ENCODE data around the gene CTRB1. TPM values are rescaled to one million over a fixed set of nuclear protein-coding genes. Genes with fewer than 3 reads are reported as not detected.
A peak's percentile ranks its signal among the peaks of the same experiment; 100 is the strongest.

Gene CTRB1
- total RNA-seq, 2 donors from 2014 or later: 14,932 to 20,352 TPM

DNA sequence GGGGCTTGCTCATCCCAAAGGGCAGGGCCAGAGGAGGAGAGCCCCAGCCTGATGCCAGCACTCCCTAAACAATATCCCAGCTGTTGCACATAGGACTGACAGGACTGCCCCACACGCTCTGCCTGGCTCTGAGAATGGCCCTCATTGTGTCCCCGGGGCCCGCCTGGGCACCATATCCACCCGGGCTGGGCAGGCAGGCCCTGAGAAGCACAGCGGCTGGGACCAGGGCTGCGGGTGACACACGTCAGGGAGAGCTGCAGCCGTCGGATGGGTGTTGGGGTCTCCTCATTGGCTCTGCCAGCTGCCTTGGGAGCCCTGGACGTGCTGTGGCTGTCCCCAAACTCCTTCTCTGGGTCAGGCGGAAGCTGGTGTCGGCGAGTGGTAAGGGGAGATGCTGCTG, 28.5 kb downstream of the CTRB1 start:
- H3K4me1 ChIP-seq: peaks cover 85% of the 10 kb centered on the region
- 73 to 90% methylated on average over 2 to 13 of the region's 13 CpGs for WGBS, 2 donors
- peaks cover 0 to 3% of the 10 kb centered on the region in 2 donors for H3K36me3 ChIP-seq (replicated peaks in 1 of 2; ENCODE audit: insufficient read depth in 1 of 2, low read depth in 2 of 2)
- peak overlapping the region; percentile 75 to 99 (median 99) for H3K27ac ChIP-seq
- ATAC-seq: no peak
- peak in 1 of 4 donors; percentile 20 for DNase-seq
- TF ChIP-seq POLR2A (IDR thresholded peaks at IDR 0.05): no peak
- TF ChIP-seq, protein P1, sequence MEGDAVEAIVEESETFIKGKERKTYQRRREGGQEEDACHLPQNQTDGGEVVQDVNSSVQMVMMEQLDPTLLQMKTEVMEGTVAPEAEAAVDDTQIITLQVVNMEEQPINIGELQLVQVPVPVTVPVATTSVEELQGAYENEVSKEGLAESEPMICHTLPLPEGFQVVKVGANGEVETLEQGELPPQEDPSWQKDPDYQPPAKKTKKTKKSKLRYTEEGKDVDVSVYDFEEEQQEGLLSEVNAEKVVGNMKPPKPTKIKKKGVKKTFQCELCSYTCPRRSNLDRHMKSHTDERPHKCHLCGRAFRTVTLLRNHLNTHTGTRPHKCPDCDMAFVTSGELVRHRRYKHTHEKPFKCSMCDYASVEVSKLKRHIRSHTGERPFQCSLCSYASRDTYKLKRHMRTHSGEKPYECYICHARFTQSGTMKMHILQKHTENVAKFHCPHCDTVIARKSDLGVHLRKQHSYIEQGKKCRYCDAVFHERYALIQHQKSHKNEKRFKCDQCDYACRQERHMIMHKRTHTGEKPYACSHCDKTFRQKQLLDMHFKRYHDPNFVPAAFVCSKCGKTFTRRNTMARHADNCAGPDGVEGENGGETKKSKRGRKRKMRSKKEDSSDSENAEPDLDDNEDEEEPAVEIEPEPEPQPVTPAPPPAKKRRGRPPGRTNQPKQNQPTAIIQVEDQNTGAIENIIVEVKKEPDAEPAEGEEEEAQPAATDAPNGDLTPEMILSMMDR (IDR thresholded peaks at IDR 0.05): no peak
- no peaks in the 10 kb centered on the region for H3K27me3 ChIP-seq
- no peaks in the 10 kb centered on the region for H3K9me3 ChIP-seq
- intact Hi-C loops (cut with DNase I): no loop called here
- H3K4me3 ChIP-seq: no peak overlapping the region

DNA sequence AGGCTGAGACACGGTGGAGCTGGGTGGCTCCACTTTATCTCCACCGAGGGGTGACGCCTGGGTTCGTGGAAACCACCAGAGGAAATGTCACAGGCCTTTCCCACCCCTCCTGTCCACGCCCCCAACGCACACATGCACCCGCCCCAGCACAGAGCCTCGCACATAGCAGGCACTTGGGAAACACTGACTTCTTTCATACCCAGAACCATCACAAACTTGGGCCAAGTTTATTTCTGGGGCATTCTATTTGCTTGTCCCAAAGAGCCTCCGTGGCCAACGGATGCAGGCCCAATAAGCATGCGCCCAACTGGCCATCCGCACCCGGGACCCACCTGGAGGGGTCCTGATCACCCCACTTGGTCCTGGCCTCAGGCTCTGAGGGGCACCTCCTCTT, 29.4 kb downstream of the CTRB1 start:
- peaks cover 91% of the 10 kb centered on the region for H3K4me1 ChIP-seq
- H3K27ac ChIP-seq: peak overlapping the region; percentile 75 to 99 (median 99)
- DNase-seq (peak in 1 of 4 donors; percentile 15), ATAC-seq (no peak)
- 34 to 69% methylated on average over 5 to 11 of the region's 13 CpGs for WGBS, 2 donors
- no peaks in the 10 kb centered on the region for H3K36me3 ChIP-seq (replicated peaks in 1 of 2; ENCODE audit: insufficient read depth in 1 of 2, low read depth in 2 of 2)
- H3K27me3 ChIP-seq: no peaks in the 10 kb centered on the region
- no peaks in the 10 kb centered on the region for H3K9me3 ChIP-seq
- no peak overlapping the region for H3K4me3 ChIP-seq
- intact Hi-C loops (cut with DNase I): no loop called here
- TF ChIP-seq, protein P1 (IDR thresholded peaks at IDR 0.05): no peak
- TF ChIP-seq POLR2A (IDR thresholded peaks at IDR 0.05): peak in 1 of 3 donors; percentile 16

DNA sequence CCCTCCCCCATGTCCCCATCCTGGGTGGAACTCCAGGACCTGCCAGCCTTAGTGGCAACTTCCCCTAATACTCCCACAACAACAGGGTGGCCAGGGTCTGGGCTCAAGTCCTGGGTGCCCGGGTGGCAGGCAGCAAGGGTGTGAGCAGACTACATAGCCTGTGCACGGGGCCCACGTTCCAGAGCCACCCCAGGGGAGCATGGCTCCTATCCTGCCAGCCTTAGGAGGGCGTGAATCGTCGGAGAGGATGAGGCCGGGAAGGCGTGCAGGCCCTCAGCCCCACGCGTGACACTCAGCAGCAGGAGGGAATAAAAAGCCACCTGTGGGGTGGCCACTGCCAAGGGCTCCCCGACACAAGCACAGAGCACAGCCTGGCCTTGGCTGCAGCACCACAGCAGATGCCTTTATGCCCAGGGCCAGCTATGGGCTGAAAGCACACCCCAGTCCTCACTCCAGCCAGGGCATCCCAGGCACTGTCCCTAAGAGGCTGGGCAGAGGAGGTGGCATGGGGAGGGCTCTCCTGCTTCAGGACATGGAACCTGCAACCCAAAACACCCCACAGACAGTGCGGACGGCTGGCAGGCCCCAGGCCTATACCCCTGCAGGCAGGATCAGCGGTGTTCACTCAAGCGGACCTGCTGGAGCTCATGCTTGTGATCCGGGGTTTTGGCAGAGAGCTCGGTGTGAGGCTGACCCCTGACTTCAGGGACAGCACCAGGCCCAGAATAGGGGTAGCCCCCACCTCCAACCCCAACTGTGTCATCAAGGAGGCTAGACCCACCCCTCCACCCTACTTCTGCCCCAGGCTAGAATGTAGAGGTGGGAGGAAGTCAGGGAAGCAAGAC, 30.0 kb downstream of the CTRB1 start:
- Histone ChIP-seq H3K27ac (peak overlapping the region; percentile 96 to 99 (median 99)), H3K9me3 (no peaks in the 10 kb centered on the region), H3K27me3 (no peaks in the 10 kb centered on the region), H3K4me1 (peaks cover 91% of the 10 kb centered on the region), H3K36me3 (replicated peaks in 1 of 2; ENCODE audit: insufficient read depth in 1 of 2, low read depth in 2 of 2) (no peaks in the 10 kb centered on the region), H3K4me3 (no peak overlapping the region)
- intact Hi-C loops (cut with DNase I): no loop called here
- ATAC-seq: no peak
- no peak for TF ChIP-seq POLR2A (IDR thresholded peaks at IDR 0.05)
- TF ChIP-seq, protein P1 (IDR thresholded peaks at IDR 0.05): no peak
- WGBS, 2 donors: 53 to 77% methylated on average over 10 to 14 of the region's 17 CpGs
- peak in 1 of 4 donors; percentile 6 for DNase-seq

DNA sequence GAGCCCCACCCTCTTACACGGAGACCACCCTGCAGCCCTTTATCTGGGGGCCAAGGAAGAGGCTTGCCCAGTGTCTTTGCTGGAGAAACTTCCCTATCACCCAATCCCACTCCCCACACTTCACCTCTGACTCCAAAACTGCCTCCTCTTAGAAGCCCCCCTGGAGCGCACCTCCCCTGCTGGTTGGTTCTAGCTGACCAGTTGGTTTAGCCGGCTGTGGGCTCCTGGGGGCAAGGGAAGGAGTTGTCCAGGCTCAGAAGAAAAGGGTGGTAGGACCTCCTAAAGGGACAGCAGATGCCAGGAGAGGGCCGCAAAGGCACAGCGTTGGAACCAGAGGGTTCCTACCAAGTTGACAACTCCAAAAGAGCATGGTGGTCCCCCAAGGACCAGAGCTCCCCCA, 30.7 kb downstream of the CTRB1 start:
- DNase-seq (peak in 1 of 4 donors; percentile 12), ATAC-seq (no peak)
- Histone ChIP-seq H3K27me3 (no peaks in the 10 kb centered on the region), H3K4me1 (peaks cover 89% of the 10 kb centered on the region), H3K9me3 (no peaks in the 10 kb centered on the region), H3K36me3 (replicated peaks in 1 of 2; ENCODE audit: insufficient read depth in 1 of 2, low read depth in 2 of 2) (no peaks in the 10 kb centered on the region), H3K27ac (peak overlapping the region; percentile 96 to 99 (median 99)), H3K4me3 (no peak overlapping the region)
- TF ChIP-seq, protein P1 (IDR thresholded peaks at IDR 0.05): no peak
- TF ChIP-seq POLR2A (IDR thresholded peaks at IDR 0.05): no peak
- WGBS, 2 donors: 62% methylated on average over 5 of the region's 5 CpGs
- intact Hi-C loops (cut with DNase I): no loop called here
